HG03571 (cell line): ENCODE results near the gene ZNF644.
A peak's percentile ranks its signal among the peaks of the same experiment; 100 is the strongest.

ENCODE experiments used
- ATAC-seq: cut with Tn5 transposase; IDR thresholded peaks from one replicate; pipeline ENCODE4 v1.9.1; 2021; ENCODE audit not compliant: unreplicated experiment

The ZNF644 gene

GRCh38 chr1:90989302-90989701 lies 32.5 kb downstream of the ZNF644 start:
- no peak for ATAC-seq

GRCh38 chr1:90987841-90988240 lies 34.0 kb downstream of the ZNF644 start:
- no peak for ATAC-seq

- no peak for ATAC-seq
Observed at GRCh38 chr1:90986953-90987352, 34.9 kb downstream of the ZNF644 start.

- ATAC-seq = no peak
Observed at GRCh38 chr1:90977522-90977921, 44.3 kb downstream of the ZNF644 start.

- ATAC-seq = no peak
Observed at GRCh38 chr1:90973897-90974798, 47.7 kb downstream of the ZNF644 start.

- ATAC-seq = no peak
Observed at GRCh38 chr1:90970208-90970607, 51.6 kb downstream of the ZNF644 start.

GRCh38 chr1:90969241-90969640 lies 52.6 kb downstream of the ZNF644 start:
- ATAC-seq = no peak

GRCh38 chr1:90964444-90965035 lies 57.3 kb downstream of the ZNF644 start:
- ATAC-seq = peak; percentile 57

GRCh38 chr1:90963651-90964050 lies 58.2 kb downstream of the ZNF644 start:
- no peak for ATAC-seq

- ATAC-seq = no peak
Observed at GRCh38 chr1:90963236-90963635, 58.6 kb downstream of the ZNF644 start.

GRCh38 chr1:90959352-90960206 lies 62.3 kb downstream of the ZNF644 start:
- no peak for ATAC-seq

- no peak for ATAC-seq
Observed at GRCh38 chr1:90957497-90957896, 64.3 kb downstream of the ZNF644 start.

- no peak for ATAC-seq
Observed at GRCh38 chr1:90955769-90956168, 66.1 kb downstream of the ZNF644 start.

- ATAC-seq = no peak
Observed at GRCh38 chr1:90952906-90953305, 68.9 kb downstream of the ZNF644 start.

GRCh38 chr1:90951009-90951408 lies 70.8 kb downstream of the ZNF644 start:
- ATAC-seq = no peak

- ATAC-seq = no peak
Observed at GRCh38 chr1:90948301-90948700, 73.5 kb downstream of the ZNF644 start.

- ATAC-seq = no peak
Observed at GRCh38 chr1:90946630-90947029, 75.2 kb downstream of the ZNF644 start.

GRCh38 chr1:90945287-90945686 lies 76.5 kb downstream of the ZNF644 start:
- ATAC-seq = no peak

- ATAC-seq = no peak
Observed at GRCh38 chr1:90943966-90944365, 77.9 kb downstream of the ZNF644 start.

- no peak for ATAC-seq
Observed at GRCh38 chr1:90940746-90941145, 81.1 kb downstream of the ZNF644 start.

GRCh38 chr1:90936731-90937130 lies 85.1 kb downstream of the ZNF644 start:
- no peak for ATAC-seq

GRCh38 chr1:90936061-90936460 lies 85.8 kb downstream of the ZNF644 start:
- ATAC-seq = no peak
